A673 (cell line): ENCODE data around the gene MAVS. TPM values are rescaled to one million over a fixed set of nuclear protein-coding genes. Genes with fewer than 3 reads are reported as not detected.
A peak's percentile ranks its signal among the peaks of the same experiment; 100 is the strongest.

Source experiments
- BruUV-seq: library from RNA; stranded (reverse); fragments of 400-500 nt; replicated peaks from 2 replicates; lab custom pipeline; 2021; lab: Mats Ljungman, UMichigan
- CTCF ChIA-PET: fragments of 300-600 bp; sonication (Branson Sonifier 250); formaldehyde crosslinking; loops from one replicate; lab custom pipeline; 2022; ENCODE audit warnings: antibody characterized with exemption; lab: Charles Lee
- POLR2A ChIA-PET: fragments of 300-600 bp; sonication (Branson Sonifier 250); formaldehyde crosslinking; loops from one replicate; lab custom pipeline; 2022; ENCODE audit warnings: antibody characterized with exemption; ENCODE audit not compliant: low non-redundant PET; lab: Charles Lee
- DNase-seq: peaks from one replicate; pipeline ENCODE4 v3.0.0-alpha.2; 2015; ENCODE audit warnings: low spot score
- H3K27ac ChIP-seq: fragments of 200-600 bp; sonication (generic); 2 replicates; pipeline ENCODE4 v1.5.1; 2016; ENCODE audit warnings: mixed run types, low read depth, mild to moderate bottlenecking, mixed read lengths, antibody characterized with exemption, low read length; ENCODE audit not compliant: poor library complexity, severe bottlenecking
- H3K27me3 ChIP-seq: fragments of 200-600 bp; sonication (generic); replicated peaks from 2 replicates; pipeline ENCODE4 v1.6.1; 2017; ENCODE audit warnings: mixed run types, low read depth, mild to moderate bottlenecking, mixed read lengths, antibody characterized with exemption, low read length; ENCODE audit not compliant: insufficient read depth, poor library complexity
- H3K36me3 ChIP-seq: fragments of 200-600 bp; sonication (generic); 2 replicates; pipeline ENCODE4 v1.6.1; 2016; ENCODE audit warnings: mixed run types, mild to moderate bottlenecking, mixed read lengths, antibody characterized with exemption, low read length; ENCODE audit not compliant: insufficient read depth, poor library complexity, severe bottlenecking
- H3K4me1 ChIP-seq: fragments of 200-600 bp; sonication (generic); 2 replicates; pipeline ENCODE4 v1.6.1; 2017; ENCODE audit warnings: mixed run types, mild to moderate bottlenecking, mixed read lengths, antibody characterized with exemption, low read length; ENCODE audit not compliant: insufficient read depth, poor library complexity, severe bottlenecking
- H3K4me3 ChIP-seq: fragments of 200-600 bp; sonication (generic); 2 replicates; pipeline ENCODE4 v1.5.1; 2016; ENCODE audit warnings: low read depth, mixed run types, mild to moderate bottlenecking, mixed read lengths, low read length; ENCODE audit not compliant: poor library complexity, severe bottlenecking
- H3K9me3 ChIP-seq: fragments of 200-600 bp; sonication (generic); 2 replicates; pipeline ENCODE4 v1.6.1; 2016; ENCODE audit warnings: mixed run types, low read depth, mild to moderate bottlenecking, mixed read lengths, antibody characterized with exemption, low read length; ENCODE audit not compliant: poor library complexity, severe bottlenecking
- EZH2 ChIP-seq: fragments of 200-600 bp; sonication (generic); IDR thresholded peaks from 2 replicates; pipeline ENCODE4 v1.6.1; 2017; ENCODE audit warnings: borderline replicate concordance, low read depth, mild to moderate bottlenecking, mixed read lengths, antibody characterized with exemption, low read length; ENCODE audit not compliant: poor library complexity, severe bottlenecking
- intact Hi-C: fragments of 100-400 bp; cut with micrococcal nuclease; formaldehyde crosslinking; loops from one replicate; pipeline ENCODE4 v1.10.0; 2022; ENCODE audit not compliant: unreplicated experiment
- total RNA-seq: library from RNA; stranded (reverse); gene quantifications from 2 replicates; pipeline ENCODE4 v1.2.3, GENCODE V29; 2021
- TF ChIP-seq, protein P1 (sequence below): fragments of 300-800, 200-600 bp; sonication (generic); conservative IDR thresholded peaks from 2 replicates; pipeline ENCODE4 v1.5.1; 2017; ENCODE audit warnings: low read depth, mild to moderate bottlenecking, antibody characterized with exemption, low read length, moderate library complexity, mixed read lengths

Gene MAVS
- total RNA-seq, 1 experiment from 2014 or later, result 28.2 TPM

DNA sequence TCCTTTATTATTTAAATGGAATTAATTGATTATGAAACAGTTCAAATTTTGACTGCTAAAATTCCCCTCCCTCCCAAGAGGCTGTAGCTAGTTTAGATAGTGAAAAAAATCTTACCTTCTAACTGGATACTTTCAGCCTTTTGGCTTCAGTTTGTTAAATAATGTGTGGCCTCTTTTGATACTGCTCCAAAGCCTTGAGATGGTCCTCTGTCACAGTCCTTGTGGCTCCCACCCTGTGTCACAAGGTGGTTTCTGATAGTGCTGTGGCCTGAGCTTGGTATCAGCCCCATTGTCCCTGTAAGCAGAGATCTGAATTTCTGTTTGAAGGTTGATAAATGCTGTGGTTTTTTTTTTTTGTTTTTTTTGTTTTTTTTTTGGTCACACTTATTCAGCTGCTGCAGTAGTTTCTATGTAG is 63.3 kb downstream of the MAVS start:
- CTCF ChIA-PET, result no interaction called here

DNA sequence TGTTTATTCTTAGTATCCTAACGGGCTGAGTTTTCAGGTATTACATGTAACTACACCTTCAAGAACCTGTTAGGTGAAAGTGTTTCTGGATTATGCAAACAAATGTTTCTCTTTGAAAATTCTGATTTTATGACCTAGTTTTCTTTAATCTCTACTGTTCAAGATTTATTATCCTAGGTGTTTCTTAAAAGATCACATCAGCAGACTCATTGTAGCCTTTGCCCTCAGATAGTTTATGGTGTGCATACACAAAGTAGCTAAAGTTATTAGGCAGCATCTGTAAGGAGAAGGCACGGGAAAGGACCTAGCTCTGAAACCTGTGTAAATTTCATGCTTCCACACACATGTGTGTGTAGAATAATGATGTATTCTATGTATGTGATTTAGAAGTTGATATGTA is 64.2 kb downstream of the MAVS start:
- Histone ChIP-seq H3K27ac (no peak overlapping the region), H3K9me3 (no peaks in the 10 kb centered on the region), H3K4me3 (no peak overlapping the region), H3K36me3 (peaks cover 82% of the 10 kb centered on the region), H3K27me3 (no peaks in the 10 kb centered on the region), H3K4me1 (no peaks in the 10 kb centered on the region)
- CTCF ChIA-PET, result no interaction called here
- POLR2A ChIA-PET, result no interaction called here
- intact Hi-C loops, result no loop called here
- BruUV-seq, result TSS peak; percentile 1
- no peak for DNase-seq
- TF ChIP-seq, protein P1, sequence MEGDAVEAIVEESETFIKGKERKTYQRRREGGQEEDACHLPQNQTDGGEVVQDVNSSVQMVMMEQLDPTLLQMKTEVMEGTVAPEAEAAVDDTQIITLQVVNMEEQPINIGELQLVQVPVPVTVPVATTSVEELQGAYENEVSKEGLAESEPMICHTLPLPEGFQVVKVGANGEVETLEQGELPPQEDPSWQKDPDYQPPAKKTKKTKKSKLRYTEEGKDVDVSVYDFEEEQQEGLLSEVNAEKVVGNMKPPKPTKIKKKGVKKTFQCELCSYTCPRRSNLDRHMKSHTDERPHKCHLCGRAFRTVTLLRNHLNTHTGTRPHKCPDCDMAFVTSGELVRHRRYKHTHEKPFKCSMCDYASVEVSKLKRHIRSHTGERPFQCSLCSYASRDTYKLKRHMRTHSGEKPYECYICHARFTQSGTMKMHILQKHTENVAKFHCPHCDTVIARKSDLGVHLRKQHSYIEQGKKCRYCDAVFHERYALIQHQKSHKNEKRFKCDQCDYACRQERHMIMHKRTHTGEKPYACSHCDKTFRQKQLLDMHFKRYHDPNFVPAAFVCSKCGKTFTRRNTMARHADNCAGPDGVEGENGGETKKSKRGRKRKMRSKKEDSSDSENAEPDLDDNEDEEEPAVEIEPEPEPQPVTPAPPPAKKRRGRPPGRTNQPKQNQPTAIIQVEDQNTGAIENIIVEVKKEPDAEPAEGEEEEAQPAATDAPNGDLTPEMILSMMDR, result no peak
- TF ChIP-seq EZH2, result no peak

More for the DNA sequence above, 63.3 kb downstream of the MAVS start:
- Histone ChIP-seq H3K9me3 (no peaks in the 10 kb centered on the region), H3K27me3 (no peaks in the 10 kb centered on the region), H3K27ac (no peak overlapping the region), H3K4me3 (no peak overlapping the region), H3K4me1 (no peaks in the 10 kb centered on the region), H3K36me3 (peaks cover 75% of the 10 kb centered on the region)
- TF ChIP-seq, protein P1, result no peak
- TF ChIP-seq EZH2, result no peak
- no TSS peak for BruUV-seq
- DNase-seq, result no peak
- intact Hi-C loops, result no loop called here
- POLR2A ChIA-PET, result no interaction called here

DNA sequence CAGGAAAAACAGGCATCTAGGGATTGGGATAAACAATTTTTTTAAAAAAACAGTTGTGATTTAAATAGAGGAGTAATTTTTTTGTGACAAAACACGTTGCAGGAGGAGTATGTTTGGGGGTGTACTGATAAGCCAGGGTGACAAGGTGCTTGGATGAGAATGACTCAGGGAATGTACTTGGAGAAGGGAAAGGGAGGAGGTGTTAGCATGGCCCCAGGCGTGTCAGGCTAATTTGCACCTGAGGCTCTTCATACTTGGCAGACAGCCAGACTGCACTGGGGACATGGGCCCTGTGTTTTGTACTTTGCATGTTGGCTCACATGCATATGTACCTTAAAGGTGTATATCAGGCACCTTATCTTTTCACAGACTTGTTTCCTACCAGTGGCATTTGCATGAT is 65.3 kb downstream of the MAVS start:
- H3K4me1 ChIP-seq, result no peaks in the 10 kb centered on the region
- intact Hi-C loops, result no loop called here
- POLR2A ChIA-PET, result no interaction called here
- TF ChIP-seq EZH2, result no peak
- TF ChIP-seq, protein P1, result no peak
- H3K9me3 ChIP-seq, result no peaks in the 10 kb centered on the region
- no peak overlapping the region for H3K4me3 ChIP-seq
- no peaks in the 10 kb centered on the region for H3K27me3 ChIP-seq
- no TSS peak for BruUV-seq
- H3K27ac ChIP-seq, result no peak overlapping the region
- H3K36me3 ChIP-seq, result peaks cover 93% of the 10 kb centered on the region
- DNase-seq, result no peak
- CTCF ChIA-PET, result no interaction called here
